HepG2 (cell line): ENCODE results near the gene NCOA5. TPM values are rescaled to one million over a fixed set of nuclear protein-coding genes. Genes with fewer than 3 reads are reported as not detected.
A peak's percentile ranks its signal among the peaks of the same experiment; 100 is the strongest.

Experiments
- ATAC-seq: fragments of 200-7000 bp; cut with Tn5 transposase; 3 replicates; pipeline ENCODE4 v1.9.1; 2020; ENCODE audit warnings: mild to moderate bottlenecking, moderate library complexity
- BruUV-seq: library from RNA; stranded (reverse); fragments of 400-500 nt; replicated peaks from 2 replicates; lab custom pipeline; 2021; lab: Mats Ljungman, UMichigan
- CTCF ChIA-PET: fragments of 300-600 bp; formaldehyde crosslinking; extraction: SDS; loops from one replicate; lab custom pipeline; 2021; ENCODE audit warnings: low total read pairs, inconsistent platforms, low intra/inter-chr PET ratio; lab: Yijun Ruan, JAX
- POLR2A ChIA-PET: fragments of 350-600 bp; sonication (Branson Sonifier 250); formaldehyde crosslinking; loops from one replicate; lab custom pipeline; 2020; ENCODE audit warnings: antibody characterized with exemption, inconsistent platforms; lab: Yijun Ruan, JAX
- DNase-seq: peaks from one replicate; pipeline ENCODE4 v3.0.0-alpha.2; 2015; ENCODE audit warnings: low spot score
- FAIRE-seq: peaks from 3 replicates; lab custom pipeline; 2011; peaks lifted over from hg19 to GRCh38; lab: Jason Lieb, UNC
- H2AFZ ChIP-seq: one replicate; pipeline ENCODE4 v1.6.1; 2011; ENCODE audit warnings: low read length, inconsistent platforms
- H3K27ac ChIP-seq: fragments of 300-600 bp; 3 replicates; pipeline ENCODE4 v1.8.0; 2011; ENCODE audit warnings: mixed run types, mild to moderate bottlenecking, mixed read lengths, low read length, inconsistent platforms; ENCODE audit not compliant: insufficient read depth; ENCODE audit errors: extremely low read length
- H3K27me3 ChIP-seq, 2 experiments: fragments of 200-600 bp in 1 of 2; 2 replicates in 1 of 2; 3 replicates in 1 of 2; pipeline versions ENCODE4 v1.6.0 to v1.8.0; 2011; ENCODE audit warnings: low read length in 2 of 2, mild to moderate bottlenecking in 2 of 2, moderate library complexity in 2 of 2, inconsistent platforms in 1 of 2; ENCODE audit not compliant: insufficient read depth in 2 of 2, control insufficient read depth in 1 of 2
- H3K36me3 ChIP-seq, 2 experiments: fragments of 200-600 bp in 1 of 2; replicated peaks in 1 of 2; 2 replicates in 1 of 2; 3 replicates in 1 of 2; pipeline versions ENCODE4 v1.5.1 to v1.8.0; 2011; ENCODE audit warnings: low read length in 2 of 2, inconsistent platforms in 1 of 2; ENCODE audit not compliant: insufficient read depth in 2 of 2, control insufficient read depth in 1 of 2
- H3K4me1 ChIP-seq: 2 replicates; pipeline ENCODE4 v1.5.1; 2012; ENCODE audit warnings: low read length, inconsistent platforms; ENCODE audit not compliant: insufficient read depth
- H3K4me2 ChIP-seq: 2 replicates; pipeline ENCODE4 v1.6.0; 2011; ENCODE audit warnings: low read depth, low read length, inconsistent platforms
- H3K4me3 ChIP-seq, 3 experiments: fragments of 200-600 bp in 1 of 3; sonication (generic), shearing (Covaris generic) in 1 of 3; replicated peaks in 1 of 3; 2 replicates each; pipeline ENCODE4 v1.5.1; 2011 to 2016; ENCODE audit warnings: low read length in 3 of 3, inconsistent platforms in 2 of 3, low read depth in 2 of 3, mild to moderate bottlenecking in 2 of 3, control low read depth in 1 of 3, mixed read lengths in 1 of 3; ENCODE audit not compliant: insufficient read depth in 1 of 3
- H3K79me2 ChIP-seq: one replicate; pipeline ENCODE4 v1.6.1; 2011; ENCODE audit warnings: low read length, inconsistent platforms; ENCODE audit not compliant: insufficient read depth
- H3K9ac ChIP-seq: 2 replicates; pipeline ENCODE4 v1.6.0; 2011; ENCODE audit warnings: mild to moderate bottlenecking, low read depth, low read length, inconsistent platforms; ENCODE audit not compliant: insufficient read depth
- H3K9me3 ChIP-seq: 2 replicates; pipeline ENCODE4 v1.5.1; 2012; ENCODE audit warnings: mild to moderate bottlenecking, low read length
- H4K20me1 ChIP-seq: 2 replicates; pipeline ENCODE4 v1.6.0; 2011; ENCODE audit warnings: inconsistent platforms, mild to moderate bottlenecking, low read length, moderate library complexity; ENCODE audit not compliant: insufficient read depth
- ATF7-NPFF ChIP-seq: sonication (generic); formaldehyde crosslinking; IDR thresholded peaks from 2 replicates; pipeline ENCODE4 v1.8.1; 2023; ENCODE audit warnings: mild to moderate bottlenecking, low read depth, missing genetic modification reagents, moderate library complexity
- GTF2F1 ChIP-seq: fragments of 150-350 bp; IDR thresholded peaks from 2 replicates; pipeline ENCODE4 v1.6.1; 2014; ENCODE audit warnings: low read length
- HINFP ChIP-seq: sonication (generic); formaldehyde crosslinking; IDR thresholded peaks from 2 replicates; pipeline ENCODE4 v1.4.0; 2020; ENCODE audit warnings: low read depth, mild to moderate bottlenecking, missing genetic modification reagents
- HNRNPK ChIP-seq: fragments of 200-400 bp; formaldehyde crosslinking; IDR thresholded peaks from 2 replicates; pipeline ENCODE4 v1.6.1; 2018; ENCODE audit warnings: low read length, low read depth, moderate library complexity, mild to moderate bottlenecking; ENCODE audit not compliant: poor library complexity, severe bottlenecking
- NFKB2 ChIP-seq: sonication (generic); formaldehyde crosslinking; IDR thresholded peaks from 2 replicates; pipeline ENCODE4 v1.4.0; 2020; ENCODE audit warnings: missing genetic modification reagents, borderline replicate concordance
- PHF21A ChIP-seq: sonication (generic); formaldehyde crosslinking; IDR thresholded peaks from 2 replicates; pipeline ENCODE4 v1.5.0; 2020; ENCODE audit warnings: mild to moderate bottlenecking, missing genetic modification reagents
- SNAPC4 ChIP-seq: sonication (generic); formaldehyde crosslinking; IDR thresholded peaks from 2 replicates; pipeline ENCODE4 v1.4.0; 2020; ENCODE audit warnings: mild to moderate bottlenecking, missing genetic modification reagents
- SRY ChIP-seq: sonication (generic); formaldehyde crosslinking; IDR thresholded peaks from 2 replicates; pipeline ENCODE4 v1.8.0; 2022; ENCODE audit warnings: mild to moderate bottlenecking, missing genetic modification reagents
- TP53 ChIP-seq: sonication (generic); formaldehyde crosslinking; conservative IDR thresholded peaks from 2 replicates; pipeline ENCODE4 v1.4.0; 2020; ENCODE audit warnings: missing genetic modification reagents
- TRAFD1 ChIP-seq: sonication (generic); formaldehyde crosslinking; IDR thresholded peaks from 2 replicates; pipeline ENCODE4 v1.5.1; 2020; ENCODE audit warnings: missing genetic modification reagents, mild to moderate bottlenecking, borderline replicate concordance
- TSC22D2 ChIP-seq: sonication (generic); formaldehyde crosslinking; IDR thresholded peaks from 2 replicates; pipeline ENCODE4 v1.5.1; 2020; ENCODE audit warnings: missing genetic modification reagents, mild to moderate bottlenecking, borderline replicate concordance
- ZNF326 ChIP-seq: sonication (generic); formaldehyde crosslinking; IDR thresholded peaks from 2 replicates; pipeline ENCODE4 v1.4.0; 2020; ENCODE audit warnings: missing genetic modification reagents, borderline replicate concordance
- ZNF547 ChIP-seq: sonication (generic); formaldehyde crosslinking; IDR thresholded peaks from 2 replicates; pipeline ENCODE4 v1.5.1; 2020; ENCODE audit warnings: mild to moderate bottlenecking, missing genetic modification reagents
- ZNF740 ChIP-seq: sonication (generic); formaldehyde crosslinking; IDR thresholded peaks from 2 replicates; pipeline ENCODE4 v1.4.0; 2020; ENCODE audit warnings: missing genetic modification reagents
- WGBS: methylation state at CpG from one replicate; pipeline ENCODE4 v1.1.6; 2017; ENCODE audit warnings: low lambda C conversion rate; 5-methylcytosine and 5-hydroxymethylcytosine counted together
- in situ Hi-C: cut with HindIII; loops from 2 replicates; pipeline ENCODE4 v1.10.0; 2017; ENCODE audit warnings: low pct_unique_long_range_greater_than_20kb; ENCODE audit not compliant: extremely low pct_ligation_motif_present
- intact Hi-C: fragments of 100-400 bp; cut with micrococcal nuclease; formaldehyde crosslinking; loops from one replicate; pipeline ENCODE4 v1.10.0; 2022; ENCODE audit not compliant: unreplicated experiment
- polyA plus RNA-seq, 8 experiments: library from polyadenylated mRNA; depleted of rRNA in 3 of 8; stranded (reverse) in 7 of 8; unstranded in 1 of 8; fragments of >200 nt; fragmentation: Illumina TruSeq in 4 of 8; extraction: Trizol in 4 of 8; gene quantifications; 2 replicates each; pipeline versions ENCODE4 v1.2.1 to v1.2.3, GENCODE V29; 2011 to 2016; ENCODE audit warnings: low read depth in 4 of 8, missing spikeins in 1 of 8, mixed read lengths in 1 of 8; ENCODE audit not compliant: insufficient read depth in 1 of 8
- total RNA-seq, 5 experiments: library from RNA; depleted of rRNA; stranded (reverse); fragments of >200 nt; fragmentation: Illumina TruSeq; extraction: Trizol; gene quantifications; 2 replicates each; pipeline ENCODE4 v1.2.3, GENCODE V29; 2016; ENCODE audit warnings: low read depth in 1 of 5

NCOA5 gene
- total and polyA plus RNA-seq, 2 of the 13 experiments (the other 11 are each of a cell fraction or from before 2014, with no cell fraction given): 16.5 to 28.4 TPM

GRCh38 chr20:46043556-46043955 lies 46.2 kb downstream of the NCOA5 start (continued):
- TF ChIP-seq HINFP (CRISPR knock-in tag) (no peak), ATF7-NPFF (CRISPR knock-in tag) (no peak)

GRCh38 chr20:46040902-46041535 lies 48.7 kb downstream of the NCOA5 start:
- in situ Hi-C loops (no loop called here), intact Hi-C loops (loop anchor here (1.0 kb wide), 1 partner anchor 18 kb away; no protein-coding TSS in a partner anchor)
- Histone ChIP-seq H3K27ac (no peak overlapping the region), H3K79me2 (no peaks in the 10 kb centered on the region), H3K4me3 (no peak overlapping the region), H3K4me2 (no peak overlapping the region), H2AFZ (no peak overlapping the region), H4K20me1 (no peaks in the 10 kb centered on the region; the same call in 1 of the 2 replicates), H3K9me3 (no peaks in the 10 kb centered on the region), H3K9ac (no peak overlapping the region), H3K27me3 (no peaks in the 10 kb centered on the region; a peak in 2 of 5 replicates), H3K4me1 (no peaks in the 10 kb centered on the region), H3K36me3 (no peaks in the 10 kb centered on the region)
- ATAC-seq (peak; percentile 87), FAIRE-seq (peak; percentile 47), DNase-seq (peak; percentile 47)
- 23% methylated on average over 18 of the region's 18 CpGs for WGBS
- POLR2A ChIA-PET: no interaction called here
- CTCF ChIA-PET: no interaction called here
- no TSS peak for BruUV-seq
- TF ChIP-seq SNAPC4 (CRISPR knock-in tag) (peak; percentile 93), ZNF326 (peak; percentile 88; the same call in 1 of the 2 replicates), TSC22D2 (CRISPR knock-in tag) (peak; percentile 99), PHF21A (no peak), SRY (peak; percentile 96), GTF2F1 (no peak), TRAFD1 (CRISPR knock-in tag) (no peak), HNRNPK (no peak), TP53 (CRISPR knock-in tag) (no peak), NFKB2 (CRISPR knock-in tag) (peak; percentile 97), ZNF547 (CRISPR knock-in tag) (peak; percentile 82; the same call in 1 of the 2 replicates), ZNF740 (CRISPR knock-in tag) (no peak)
